Tibial nerve (tissue), 4 donors: Measurements from ENCODE around the gene LRRC43. TPM values are rescaled to one million over a fixed set of nuclear protein-coding genes. Genes with fewer than 3 reads are reported as not detected.

Experiments
- DNase-seq, 2 donors: peaks; one replicate each; pipeline ENCODE4 v3.0.0-alpha.2; 2019; ENCODE audit warnings: low spot score in 2 of 2
- H3K27ac ChIP-seq, 4 donors: fragments of 200-600 bp; sonication (generic) in 3 of 4; one replicate each; pipeline ENCODE4 v1.5.1; 2017 to 2019; ENCODE audit warnings: mild to moderate bottlenecking in 1 of 4
- H3K27me3 ChIP-seq, 2 donors: fragments of 200-600 bp; sonication (generic) in 1 of 2; one replicate each; pipeline versions ENCODE4 v1.5.1 to v1.6.0; 2017 to 2019
- H3K36me3 ChIP-seq, 3 donors: fragments of 200-600 bp; sonication (generic); one replicate each; pipeline ENCODE4 v1.5.1; 2018 to 2019
- H3K4me1 ChIP-seq, 4 donors: fragments of 200-600 bp; sonication (generic) in 3 of 4; one replicate each; pipeline ENCODE4 v1.5.1; 2017 to 2019
- H3K4me3 ChIP-seq, 4 donors: fragments of 200-600 bp; sonication (generic) in 3 of 4; one replicate each; pipeline ENCODE4 v1.5.1; 2017 to 2019; ENCODE audit warnings: mild to moderate bottlenecking in 1 of 4, moderate library complexity in 1 of 4
- H3K9me3 ChIP-seq, 4 donors: fragments of 200-600 bp; sonication (generic) in 3 of 4; one replicate each; pipeline ENCODE4 v1.5.1; 2017 to 2019
- CTCF ChIP-seq, 5 experiments: fragments of 200-600 bp in 3 of 5; fragments of 450-650 bp in 2 of 5; sonication (generic) in 3 of 5; IDR thresholded peaks; one replicate each; pipeline ENCODE4 v1.5.1; 2016 to 2019; ENCODE audit warnings: antibody characterized with exemption in 5 of 5, mild to moderate bottlenecking in 3 of 5, moderate library complexity in 2 of 5
- EP300 ChIP-seq, 2 donors: sonication (generic); formaldehyde crosslinking; IDR thresholded peaks; one replicate each; pipeline ENCODE4 v1.6.1; 2017; ENCODE audit warnings: antibody characterized with exemption in 2 of 2, mild to moderate bottlenecking in 1 of 2
- POLR2A ChIP-seq, 2 donors: fragments of 450-650 bp; IDR thresholded peaks; one replicate each; pipeline ENCODE4 v1.6.1; 2017; ENCODE audit warnings: antibody characterized with exemption in 2 of 2, mild to moderate bottlenecking in 2 of 2, moderate library complexity in 2 of 2
- WGBS, 2 donors: methylation state at CpG; one replicate each; pipeline ENCODE4 v1.1.5; 2018; 5-methylcytosine and 5-hydroxymethylcytosine counted together
- total RNA-seq, 4 donors: library from RNA; depleted of rRNA; stranded (reverse); fragments of >200 nt; gene quantifications; one replicate each; pipeline ENCODE4 v1.1.0, GENCODE V29; 2016

The LRRC43 gene
- total RNA-seq = 1 to 10 TPM in 1 of 4 donors, not detected in 3; 1.3 TPM

GRCh38 chr12:122182887-122183587 lies at the start of gene LRRC43:
Gene LRRC43, plus strand, starts transcription at chr12:122183123. Its CDS starts 22 bp downstream, at chr12:122183145.
- WGBS, 2 donors = 4 to 28% methylated on average over 4 to 62 of the region's 63 CpGs

GRCh38 chr12:122133192-122133950 lies 49.6 kb upstream of the LRRC43 start:
- Histone ChIP-seq H3K36me3 (peaks cover 0 to 97% (median 26%) of the 10 kb centered on the region in 3 donors), H3K27me3 (no peaks in the 10 kb centered on the region), H3K4me1 (no peaks in the 10 kb centered on the region), H3K4me3 (no peak overlapping the region), H3K27ac (no peak overlapping the region), H3K9me3 (no peaks in the 10 kb centered on the region)
- TF ChIP-seq EP300 (IDR thresholded peaks at IDR 0.05) (no peak), CTCF (IDR thresholded peaks at IDR 0.05) (no peak), POLR2A (IDR thresholded peaks at IDR 0.05) (no peak)
- WGBS, 2 donors = 65 to 73% methylated on average over 28 of the region's 28 CpGs
- DNase-seq = no peak

More at GRCh38 chr12:122182887-122183587, at the start of gene LRRC43:
- TF ChIP-seq CTCF (IDR thresholded peaks at IDR 0.05) (no peak), POLR2A (IDR thresholded peaks at IDR 0.05) (no peak), EP300 (IDR thresholded peaks at IDR 0.05) (no peak)
- H3K4me1 ChIP-seq = peaks cover 0 to 11% (median 4%) of the 10 kb centered on the region in 4 donors
- H3K9me3 ChIP-seq = no peaks in the 10 kb centered on the region
- H3K27ac ChIP-seq = no peak within 1 kb of the TSS
- H3K36me3 ChIP-seq = no peaks in the 10 kb centered on the region
- peaks cover 0 to 29% of the 10 kb centered on the region in 2 donors for H3K27me3 ChIP-seq
- no peak for DNase-seq
- peak within 1 kb of the TSS; percentile 27 to 54 (median 36) for H3K4me3 ChIP-seq

GRCh38 chr12:122135437-122136031 lies 47.4 kb upstream of the LRRC43 start:
- H3K4me3 ChIP-seq = no peak overlapping the region
- H3K9me3 ChIP-seq = no peaks in the 10 kb centered on the region
- H3K27me3 ChIP-seq = no peaks in the 10 kb centered on the region
- whole genome bisulfite sequencing, 2 donors = 95 to 97% methylated on average over 15 to 16 of the region's 18 CpGs
- no peak overlapping the region for H3K27ac ChIP-seq
- no peaks in the 10 kb centered on the region for H3K4me1 ChIP-seq
- no peak for DNase-seq
- TF ChIP-seq CTCF (IDR thresholded peaks at IDR 0.05) (no peak), POLR2A (IDR thresholded peaks at IDR 0.05) (no peak), EP300 (IDR thresholded peaks at IDR 0.05) (no peak)
- H3K36me3 ChIP-seq = peaks cover 0 to 97% (median 12%) of the 10 kb centered on the region in 3 donors

GRCh38 chr12:122137229-122137628 lies 45.7 kb upstream of the LRRC43 start:
- WGBS, 2 donors = 58 to 69% methylated on average over 9 to 10 of the region's 10 CpGs
- TF ChIP-seq CTCF (IDR thresholded peaks at IDR 0.05) = no peak
- TF ChIP-seq POLR2A (IDR thresholded peaks at IDR 0.05) = no peak
- TF ChIP-seq EP300 (IDR thresholded peaks at IDR 0.05) = no peak
- peaks cover 0 to 98% (median 25%) of the 10 kb centered on the region in 3 donors for H3K36me3 ChIP-seq

More at GRCh38 chr12:122137229-122137628, 45.7 kb upstream of the LRRC43 start:
- no peak for DNase-seq
- H3K27ac ChIP-seq = no peak overlapping the region
- no peaks in the 10 kb centered on the region for H3K4me1 ChIP-seq
- H3K27me3 ChIP-seq = no peaks in the 10 kb centered on the region
- H3K4me3 ChIP-seq = no peak overlapping the region
- no peaks in the 10 kb centered on the region for H3K9me3 ChIP-seq
